Measurements from ENCODE around the gene GPC2.
A peak's percentile ranks its signal among the peaks of the same experiment; 100 is the strongest.

The GPC2 gene

GRCh38 chr7:100152937-100153666 lies 24.1 kb downstream of the GPC2 start:
- H4K12ac ChIP-seq (ENCODE audit: low read depth, low read length): no peak overlapping the region
- no peak overlapping the region for H2AFZ ChIP-seq (ENCODE audit: insufficient read depth, low read length, poor library complexity)
- H2BK12ac ChIP-seq (ENCODE audit: low read length): no peak overlapping the region
- no peak overlapping the region for H3K14ac ChIP-seq (ENCODE audit: low read length)
- no peak overlapping the region for H2AK5ac ChIP-seq (ENCODE audit: low read length)
- H3K9ac ChIP-seq (ENCODE audit: low read length): no peak overlapping the region
- H3K9me3 ChIP-seq (ENCODE audit: insufficient read depth, low read depth, low read length): peaks cover 4% of the 10 kb centered on the region
- H3K4me2 ChIP-seq (ENCODE audit: low read length): no peak overlapping the region
- H3K27me3 ChIP-seq (ENCODE audit: insufficient read depth, low read length): no peaks in the 10 kb centered on the region
- H3K4ac ChIP-seq (ENCODE audit: low read depth, low read length): no peak overlapping the region
- peaks cover 8% of the 10 kb centered on the region for H3K79me1 ChIP-seq (ENCODE audit: low read length)
- no peak overlapping the region for H3K18ac ChIP-seq (ENCODE audit: low read length)
- no peak overlapping the region for H2BK120ac ChIP-seq (ENCODE audit: insufficient read depth, low read length, poor library complexity)
- no peak overlapping the region for H4K91ac ChIP-seq (ENCODE audit: low read depth, low read length)
- peaks cover 13 to 18% of the 10 kb centered on the region in 2 experiments for H3K4me1 ChIP-seq (ENCODE audit: control insufficient read depth in 1 of 2, insufficient read depth in 2 of 2, low read length in 2 of 2)
- H3K4me3 ChIP-seq (ENCODE audit: low read depth, low read length): no peak overlapping the region
- no peak for DNase-seq
- no peak overlapping the region for H2BK5ac ChIP-seq (ENCODE audit: low read depth, low read length, poor library complexity)
- no peak overlapping the region for H3K27ac ChIP-seq (ENCODE audit: low read depth, low read length)
- peaks cover 36 to 41% of the 10 kb centered on the region in 2 experiments for H3K36me3 ChIP-seq (ENCODE audit: control insufficient read depth in 1 of 2, insufficient read depth in 2 of 2, low read length in 2 of 2)
- no peak overlapping the region for H3K23ac ChIP-seq (ENCODE audit: low read length)
- no peak overlapping the region for H4K8ac ChIP-seq (ENCODE audit: low read depth, low read length)
- H3K79me2 ChIP-seq (ENCODE audit: control insufficient read depth, insufficient read depth, low read length, poor library complexity): peaks cover 6% of the 10 kb centered on the region
- WGBS (ENCODE audit: extremely low coverage, insufficient coverage, insufficient read length): no CpG with 5 or more reads among the region's 18 CpGs

- peaks cover 6% of the 10 kb centered on the region for H3K79me2 ChIP-seq (ENCODE audit: control insufficient read depth, insufficient read depth, low read length, poor library complexity)
- H4K91ac ChIP-seq (ENCODE audit: low read depth, low read length): no peak overlapping the region
- H3K9me3 ChIP-seq (ENCODE audit: insufficient read depth, low read depth, low read length): peaks cover 4% of the 10 kb centered on the region
- no peak overlapping the region for H2AK5ac ChIP-seq (ENCODE audit: low read length)
- H3K4me1 ChIP-seq (ENCODE audit: control insufficient read depth in 1 of 2, insufficient read depth in 2 of 2, low read length in 2 of 2): peaks cover 11 to 14% of the 10 kb centered on the region in 2 experiments
- DNase-seq: no peak
- peaks cover 6% of the 10 kb centered on the region for H3K79me1 ChIP-seq (ENCODE audit: low read length)
- no peak overlapping the region for H2BK120ac ChIP-seq (ENCODE audit: insufficient read depth, low read length, poor library complexity)
- no peak overlapping the region for H3K14ac ChIP-seq (ENCODE audit: low read length)
- no peak overlapping the region for H2BK5ac ChIP-seq (ENCODE audit: low read depth, low read length, poor library complexity)
- no peak overlapping the region for H3K9ac ChIP-seq (ENCODE audit: low read length)
- H3K23ac ChIP-seq (ENCODE audit: low read length): no peak overlapping the region
- H3K4ac ChIP-seq (ENCODE audit: low read depth, low read length): no peak overlapping the region
- no peak overlapping the region for H3K4me3 ChIP-seq (ENCODE audit: low read depth, low read length)
- no peak overlapping the region for H3K18ac ChIP-seq (ENCODE audit: low read length)
- H3K36me3 ChIP-seq (ENCODE audit: control insufficient read depth in 1 of 2, insufficient read depth in 2 of 2, low read length in 2 of 2): peaks cover 36 to 41% of the 10 kb centered on the region in 2 experiments
- no peaks in the 10 kb centered on the region for H3K27me3 ChIP-seq (ENCODE audit: insufficient read depth, low read length)
- H2BK12ac ChIP-seq (ENCODE audit: low read length): no peak overlapping the region
- H2AFZ ChIP-seq (ENCODE audit: insufficient read depth, low read length, poor library complexity): no peak overlapping the region
- no peak overlapping the region for H4K12ac ChIP-seq (ENCODE audit: low read depth, low read length)
- H3K27ac ChIP-seq (ENCODE audit: low read depth, low read length): no peak overlapping the region
- no peak overlapping the region for H4K8ac ChIP-seq (ENCODE audit: low read depth, low read length)
- H3K4me2 ChIP-seq (ENCODE audit: low read length): no peak overlapping the region
Observed at GRCh38 chr7:100152404-100152803, 24.8 kb downstream of the GPC2 start.

GRCh38 chr7:100148559-100149328 lies 28.4 kb downstream of the GPC2 start, which contains the start of gene LAMTOR4:
Gene LAMTOR4, plus strand, starts transcription at chr7:100148918. Its CDS starts 55 bp downstream, at chr7:100148973.
- Histone ChIP-seq H4K8ac (ENCODE audit: low read depth, low read length) (peak within 1 kb of the TSS; percentile 97), H2BK5ac (ENCODE audit: low read depth, low read length, poor library complexity) (peak within 1 kb of the TSS; percentile 49), H3K27ac (ENCODE audit: low read depth, low read length) (peak within 1 kb of the TSS; percentile 14), H4K12ac (ENCODE audit: low read depth, low read length) (peak within 1 kb of the TSS; percentile 78), H3K27me3 (ENCODE audit: insufficient read depth, low read length) (no peaks in the 10 kb centered on the region), H2BK12ac (ENCODE audit: low read length) (no peak within 1 kb of the TSS), H2BK120ac (ENCODE audit: insufficient read depth, low read length, poor library complexity) (peak within 1 kb of the TSS; percentile 28), H3K23ac (ENCODE audit: low read length) (no peak within 1 kb of the TSS), H3K4me1 (ENCODE audit: control insufficient read depth in 1 of 2, insufficient read depth in 2 of 2, low read length in 2 of 2) (peaks cover 5% of the 10 kb centered on the region in 2 experiments), H3K4me2 (ENCODE audit: low read length) (peak within 1 kb of the TSS; percentile 94), H3K79me1 (ENCODE audit: low read length) (peaks cover 6% of the 10 kb centered on the region), H3K4ac (ENCODE audit: low read depth, low read length) (peak within 1 kb of the TSS; percentile 66), H3K9me3 (ENCODE audit: insufficient read depth, low read depth, low read length) (no peaks in the 10 kb centered on the region), H3K4me3 (ENCODE audit: low read depth, low read length) (peak within 1 kb of the TSS; percentile 84), H3K18ac (ENCODE audit: low read length) (peak within 1 kb of the TSS; percentile 92), H4K91ac (ENCODE audit: low read depth, low read length) (peak within 1 kb of the TSS; percentile 54), H3K36me3 (ENCODE audit: control insufficient read depth in 1 of 2, insufficient read depth in 2 of 2, low read length in 2 of 2) (peaks cover 6 to 9% of the 10 kb centered on the region in 2 experiments), H3K14ac (ENCODE audit: low read length) (peak within 1 kb of the TSS; percentile 83), H3K9ac (ENCODE audit: low read length) (peak within 1 kb of the TSS; percentile 93), H3K79me2 (ENCODE audit: control insufficient read depth, insufficient read depth, low read length, poor library complexity) (peaks cover 6% of the 10 kb centered on the region), H2AK5ac (ENCODE audit: low read length) (peak within 1 kb of the TSS; percentile 18), H2AFZ (ENCODE audit: insufficient read depth, low read length, poor library complexity) (peak within 1 kb of the TSS; percentile 86)
- peak; percentile 100 for DNase-seq
- WGBS (ENCODE audit: extremely low coverage, insufficient coverage, insufficient read length): no CpG with 5 or more reads among the region's 46 CpGs

- Histone ChIP-seq H3K27me3 (ENCODE audit: insufficient read depth, low read length) (no peaks in the 10 kb centered on the region), H2AFZ (ENCODE audit: insufficient read depth, low read length, poor library complexity) (peak overlapping the region; percentile 86), H3K27ac (ENCODE audit: low read depth, low read length) (peak overlapping the region; percentile 14), H3K4me1 (ENCODE audit: control insufficient read depth in 1 of 2, insufficient read depth in 2 of 2, low read length in 2 of 2) (peaks cover 5% of the 10 kb centered on the region in 2 experiments), H3K4me3 (ENCODE audit: low read depth, low read length) (no peak overlapping the region), H2BK5ac (ENCODE audit: low read depth, low read length, poor library complexity) (no peak overlapping the region), H2BK120ac (ENCODE audit: insufficient read depth, low read length, poor library complexity) (no peak overlapping the region), H4K8ac (ENCODE audit: low read depth, low read length) (peak overlapping the region; percentile 97), H3K18ac (ENCODE audit: low read length) (no peak overlapping the region), H3K9ac (ENCODE audit: low read length) (no peak overlapping the region), H4K12ac (ENCODE audit: low read depth, low read length) (peak overlapping the region; percentile 78), H2AK5ac (ENCODE audit: low read length) (no peak overlapping the region), H3K36me3 (ENCODE audit: control insufficient read depth in 1 of 2, insufficient read depth in 2 of 2, low read length in 2 of 2) (peaks cover 1 to 3% of the 10 kb centered on the region in 2 experiments), H3K79me1 (ENCODE audit: low read length) (peaks cover 6% of the 10 kb centered on the region), H3K4ac (ENCODE audit: low read depth, low read length) (peak overlapping the region; percentile 27), H2BK12ac (ENCODE audit: low read length) (no peak overlapping the region), H3K14ac (ENCODE audit: low read length) (peak overlapping the region; percentile 42), H4K91ac (ENCODE audit: low read depth, low read length) (no peak overlapping the region), H3K79me2 (ENCODE audit: control insufficient read depth, insufficient read depth, low read length, poor library complexity) (peaks cover 6% of the 10 kb centered on the region), H3K9me3 (ENCODE audit: insufficient read depth, low read depth, low read length) (no peaks in the 10 kb centered on the region), H3K4me2 (ENCODE audit: low read length) (peak overlapping the region; percentile 57), H3K23ac (ENCODE audit: low read length) (no peak overlapping the region)
- DNase-seq: no peak
- WGBS (ENCODE audit: extremely low coverage, insufficient coverage, insufficient read length): no CpG with 5 or more reads among the region's 14 CpGs
Observed at GRCh38 chr7:100148225-100148558, 29.0 kb downstream of the GPC2 start.
